ENCODE results near the gene HSPA1L. TPM values are rescaled to one million over a fixed set of nuclear protein-coding genes. Genes with fewer than 3 reads are reported as not detected.

HSPA1L gene
- total RNA-seq, 1 donor from 2014 or later: 1.8 TPM

DNA sequence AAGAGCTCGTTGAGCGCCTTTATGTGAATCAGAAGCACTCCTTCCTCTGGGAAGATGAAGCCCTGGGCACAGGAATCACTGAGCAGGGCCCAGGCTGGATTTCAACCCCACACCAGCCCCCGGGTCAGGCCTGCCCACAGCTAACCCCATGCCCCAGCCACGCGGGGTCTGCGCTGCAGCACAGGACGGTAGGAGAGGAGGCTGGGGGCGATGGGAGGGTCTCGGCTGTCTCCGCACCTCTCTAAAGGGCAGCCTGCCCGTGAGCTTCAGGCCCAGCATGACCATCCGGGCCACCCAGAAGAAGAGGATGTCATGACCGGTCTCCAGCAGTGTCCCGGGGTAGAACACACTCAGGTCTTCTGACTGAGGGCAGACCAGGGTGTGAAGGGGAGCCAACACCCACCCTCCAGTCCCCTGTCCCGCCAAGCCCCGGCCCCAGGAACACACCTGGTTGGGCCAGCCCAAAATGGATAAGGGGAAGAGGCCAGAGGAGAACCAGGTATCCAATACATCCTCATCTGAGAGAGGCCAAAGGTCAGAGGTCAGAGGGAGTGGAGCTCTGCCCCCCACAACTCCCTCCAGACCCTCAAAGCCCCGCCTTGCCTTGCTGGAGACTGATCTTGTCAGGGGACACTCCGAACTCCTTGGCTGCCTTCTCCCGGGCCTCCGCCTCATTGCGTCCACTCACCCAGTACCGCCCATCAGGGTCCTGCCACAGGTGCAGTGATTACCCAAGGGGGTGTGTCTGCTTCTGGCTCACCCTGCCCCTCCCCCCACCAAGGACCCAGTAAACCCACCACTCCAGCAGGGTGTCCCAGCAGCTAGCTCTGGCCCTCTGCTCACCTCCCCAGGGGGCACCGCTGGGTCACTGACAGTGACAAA, 33.6 kb downstream of the HSPA1L start:
- no peak for DNase-seq

DNA sequence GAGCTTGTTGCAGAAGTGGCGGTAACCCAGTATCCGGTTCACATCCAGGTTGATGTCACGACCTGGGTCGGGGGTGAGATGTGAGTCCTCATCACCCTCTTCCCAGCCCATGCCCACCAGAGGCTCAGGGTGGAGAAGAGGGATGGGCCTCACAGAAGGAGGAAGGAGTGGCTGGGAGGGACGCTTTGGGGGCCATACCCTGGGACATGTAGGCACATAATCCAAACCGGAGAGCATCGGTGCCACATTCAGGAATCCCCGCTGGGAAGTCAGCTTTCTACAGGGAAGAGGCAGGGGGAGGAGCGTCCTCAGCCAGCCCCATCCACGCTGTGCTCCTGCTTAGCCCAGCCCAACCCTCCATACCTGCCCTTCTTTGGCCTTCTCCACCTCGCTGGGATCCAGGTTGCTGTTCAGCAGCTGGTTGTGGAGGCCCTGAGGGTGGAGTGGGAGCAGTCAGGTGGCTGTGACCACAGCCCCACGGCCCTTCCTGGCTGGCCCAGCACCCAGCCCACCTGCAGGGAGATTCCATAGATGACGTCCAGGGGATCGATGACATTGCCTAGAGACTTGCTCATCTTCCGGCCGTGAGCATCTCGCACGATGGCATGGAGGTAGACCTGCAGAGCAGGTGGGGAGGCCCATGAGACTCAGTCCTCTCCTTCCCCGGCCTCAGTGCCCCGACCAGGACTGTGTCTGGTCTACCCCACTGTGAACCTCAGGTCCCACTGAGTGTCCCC, 34.4 kb downstream of the HSPA1L start:
- DNase-seq: no peak

DNA sequence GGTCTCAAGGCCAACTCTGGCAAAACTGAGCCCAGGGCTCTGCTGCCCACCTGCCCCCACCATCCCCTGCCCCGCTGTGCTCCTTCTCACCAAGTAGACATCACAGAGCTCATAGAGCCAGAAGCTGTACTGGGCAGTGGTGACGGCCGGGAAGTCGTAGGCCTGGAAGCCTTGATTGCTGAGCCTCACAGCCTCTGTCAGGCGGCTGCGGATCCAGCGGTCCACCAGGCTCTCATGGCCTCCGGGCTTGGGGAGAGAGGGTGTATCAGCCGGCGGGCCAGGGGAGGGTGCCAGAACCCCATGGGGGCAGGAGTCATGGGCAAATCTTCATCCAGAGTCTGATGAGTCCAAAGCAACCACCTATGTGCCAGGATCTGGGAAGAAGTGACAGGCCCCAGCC, 35.2 kb downstream of the HSPA1L start:
- no peak for DNase-seq

DNA sequence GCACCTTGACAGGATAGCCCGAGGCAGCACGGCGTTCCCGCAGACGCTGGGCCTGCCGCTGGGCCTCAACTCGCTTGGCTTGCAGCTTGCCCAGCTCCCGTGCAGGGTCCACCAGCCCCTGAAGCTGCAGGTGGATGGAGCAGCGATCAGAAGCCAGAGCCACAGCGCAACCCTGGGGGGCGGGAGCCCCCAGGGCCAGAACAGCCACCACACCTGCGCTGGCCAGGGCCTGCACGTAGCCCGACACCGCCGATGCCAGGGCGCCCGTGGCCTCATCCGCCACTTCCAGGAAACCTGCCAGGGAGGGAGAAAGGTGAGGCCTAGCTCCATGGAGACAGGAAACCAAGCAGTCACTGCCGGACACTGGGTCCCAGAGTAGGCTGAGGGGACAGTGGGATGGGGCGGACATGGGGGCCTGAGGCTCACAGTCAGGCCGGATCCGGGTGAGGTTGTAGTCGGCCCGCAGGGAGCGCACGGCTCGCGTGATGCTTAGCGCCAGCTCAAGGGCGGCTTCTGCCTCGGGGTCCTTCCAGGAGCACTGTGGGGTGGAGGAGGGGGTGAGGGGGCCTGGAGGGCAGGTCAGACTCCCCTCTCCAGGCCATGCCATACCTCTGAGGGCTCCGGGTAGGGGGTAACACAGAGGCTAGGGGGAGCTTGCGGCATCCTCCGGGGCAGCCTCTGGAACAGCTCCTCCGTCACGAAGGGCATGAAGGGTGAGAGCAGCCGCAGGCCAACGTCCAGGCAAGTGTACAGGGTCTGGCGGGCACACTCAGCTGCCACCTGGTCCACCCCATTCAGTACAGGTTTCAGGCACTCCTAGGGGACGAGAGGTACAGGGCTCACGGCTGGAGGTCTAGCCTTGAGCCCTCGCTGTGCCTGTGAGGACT, 35.8 kb downstream of the HSPA1L start:
- DNase-seq: no peak

DNA sequence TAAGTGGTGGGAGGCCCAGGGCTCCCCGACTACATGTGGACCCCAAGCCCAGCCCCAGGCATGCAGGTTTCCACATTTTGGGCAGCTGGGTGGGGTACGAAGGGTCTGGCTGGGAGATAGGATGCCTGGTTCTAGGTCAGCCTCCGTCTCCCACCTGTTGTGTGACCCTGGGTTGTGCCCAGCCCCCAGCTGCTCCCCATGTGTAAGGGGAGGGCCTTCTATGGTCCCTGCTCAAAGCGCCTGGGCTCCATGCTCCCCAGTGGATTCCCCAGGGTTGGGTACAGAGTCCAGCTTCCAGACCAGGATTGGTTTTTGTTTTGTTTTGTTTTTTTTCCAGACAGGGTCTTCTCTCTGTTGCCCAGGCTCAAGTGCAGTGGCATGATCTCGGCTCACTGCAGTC, 36.9 kb downstream of the HSPA1L start:
- no peak for DNase-seq

DNA sequence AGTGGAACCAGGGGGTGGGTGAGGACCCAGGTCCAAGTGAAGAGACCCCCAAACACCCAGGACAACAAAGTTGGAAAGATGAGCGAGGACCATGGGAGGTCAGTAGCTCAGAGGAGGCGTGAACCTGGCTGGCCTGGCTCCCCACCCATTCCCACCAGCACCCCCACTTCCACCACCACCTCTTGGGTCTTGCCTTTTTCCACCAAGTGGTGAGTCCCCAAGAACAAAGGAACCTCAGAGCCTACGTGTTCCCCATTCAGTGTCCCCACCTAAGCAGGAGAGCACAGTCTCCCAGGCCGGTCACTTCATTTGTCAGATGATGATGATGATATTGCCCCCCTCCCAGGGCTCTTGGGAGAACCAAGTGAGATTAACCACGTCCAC, 37.4 kb downstream of the HSPA1L start:
- DNase-seq: no peak

DNA sequence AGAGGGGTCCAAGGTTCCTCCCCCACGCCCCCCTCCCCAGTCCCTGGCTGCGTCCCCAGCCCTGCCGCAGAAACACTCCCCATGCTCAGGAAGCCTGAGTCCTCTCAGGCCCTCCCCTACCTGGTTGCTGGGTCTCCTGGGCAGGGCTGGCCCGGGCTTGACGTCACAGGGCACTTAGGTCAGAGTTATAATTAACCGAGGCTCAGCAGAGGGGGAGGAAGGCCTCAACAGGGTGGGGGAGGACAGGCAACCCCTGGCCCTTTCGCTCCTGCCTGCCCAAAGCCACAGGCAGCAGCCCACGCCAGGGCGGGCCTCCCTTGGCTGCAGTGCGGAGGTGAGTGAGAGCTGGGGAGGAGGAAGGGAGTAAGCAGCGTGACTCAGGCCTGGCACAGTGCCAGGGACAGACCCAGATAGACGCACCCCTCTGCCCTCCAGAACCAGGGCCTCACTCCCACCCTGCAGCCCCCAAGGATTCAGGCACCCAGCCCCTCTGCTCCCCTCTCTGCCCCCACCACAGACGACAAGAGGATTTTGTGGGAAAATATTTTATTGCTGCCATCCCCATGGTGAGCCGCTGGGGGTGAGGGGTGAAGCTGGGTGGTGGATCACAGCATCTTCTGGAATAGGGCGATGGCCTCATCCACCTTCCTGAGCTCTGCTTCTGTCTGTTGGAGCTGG, 38.0 kb downstream of the HSPA1L start, which contains the start of gene VWA7:
Gene VWA7, minus strand, starts transcription at position 340 of the 678 bp plus-strand sequence. CDS start 549 bp downstream, outside the sequence.
- DNase-seq: no peak

DNA sequence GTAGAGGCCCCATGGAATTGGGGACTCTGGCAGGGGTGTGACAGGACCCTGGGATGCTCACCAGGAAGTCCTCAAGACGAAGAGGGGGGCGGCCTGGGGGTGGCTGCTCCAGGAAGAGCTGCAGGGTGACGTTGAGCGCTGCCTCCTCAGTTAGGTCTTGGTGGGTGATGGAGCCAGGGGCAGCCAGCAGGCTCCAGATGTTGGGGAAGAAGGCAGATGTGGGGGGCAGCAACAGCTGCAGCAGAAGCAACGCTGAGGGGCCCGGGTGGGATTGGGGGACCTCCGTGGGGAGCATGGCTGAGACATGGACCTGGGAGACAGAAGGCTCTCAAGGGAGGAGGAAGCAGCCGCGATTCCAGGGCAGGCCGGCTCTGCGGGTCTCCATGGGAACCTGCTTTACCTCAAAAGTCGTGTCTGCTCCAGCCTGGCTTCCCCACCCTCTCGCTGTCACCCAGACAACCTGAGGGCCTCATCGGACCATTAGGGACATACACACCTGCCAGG, 38.5 kb downstream of the HSPA1L start:
- no peak for DNase-seq

DNA sequence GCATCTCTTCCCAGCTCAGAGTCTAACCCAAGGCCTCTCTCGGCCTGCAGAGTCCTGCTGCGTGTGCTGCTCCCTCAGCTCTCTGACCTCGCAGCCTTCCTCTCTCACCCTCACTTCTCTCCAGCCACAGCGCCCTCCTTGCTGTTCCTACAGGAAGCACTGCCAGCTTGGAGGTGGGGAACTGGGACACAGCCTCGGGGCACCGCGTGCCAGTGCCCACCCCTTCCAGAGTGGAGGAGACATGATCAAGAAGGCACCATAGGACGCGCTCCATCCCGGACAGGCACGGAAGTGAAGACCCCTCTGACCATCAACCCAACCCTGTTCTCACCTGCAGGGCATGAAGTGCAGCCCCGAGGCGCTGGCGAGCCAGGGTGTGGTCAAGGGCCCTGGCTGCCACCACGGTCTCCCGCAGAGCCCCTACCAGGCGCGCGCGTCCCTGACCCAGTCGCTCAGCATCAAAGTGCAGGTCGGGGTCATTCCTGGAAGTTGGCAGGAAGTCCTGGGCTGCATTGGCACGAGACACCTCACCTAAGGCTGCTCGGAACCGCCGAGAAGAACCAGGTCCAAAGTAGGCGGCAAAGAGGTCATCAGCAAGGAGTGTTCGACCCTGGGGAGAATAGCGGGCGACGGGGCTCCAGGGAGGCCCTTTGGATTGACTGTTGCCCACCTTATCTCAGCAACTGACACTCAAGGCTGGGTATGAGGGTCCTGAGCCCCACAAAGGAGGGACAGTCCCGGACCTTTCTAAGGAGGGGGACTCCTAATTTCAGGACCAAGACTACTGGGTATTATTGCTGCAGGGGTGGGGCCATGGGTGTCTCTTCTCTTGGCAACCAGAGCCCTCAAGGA, 39.2 kb downstream of the HSPA1L start:
- DNase-seq: no peak

DNA sequence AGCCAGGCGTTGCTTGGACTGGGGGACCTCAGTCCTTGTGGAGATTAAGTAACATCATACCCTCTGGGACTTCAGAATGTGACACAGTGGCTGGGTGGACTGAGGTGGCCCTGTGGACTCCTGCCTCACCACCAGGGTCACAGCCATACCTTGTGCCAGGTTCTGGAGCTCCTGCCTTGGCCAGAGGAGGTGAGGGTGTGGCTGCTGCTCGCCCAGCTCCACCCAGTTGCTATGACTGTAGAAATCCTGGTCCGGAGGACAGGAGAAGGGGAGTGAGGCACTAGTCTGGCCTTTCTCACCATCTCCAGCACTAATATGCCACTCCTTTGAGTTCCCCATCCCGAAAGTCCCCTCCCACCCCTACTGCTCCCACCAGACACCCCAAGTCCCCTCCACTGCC, 39.9 kb downstream of the HSPA1L start:
- DNase-seq: no peak

DNA sequence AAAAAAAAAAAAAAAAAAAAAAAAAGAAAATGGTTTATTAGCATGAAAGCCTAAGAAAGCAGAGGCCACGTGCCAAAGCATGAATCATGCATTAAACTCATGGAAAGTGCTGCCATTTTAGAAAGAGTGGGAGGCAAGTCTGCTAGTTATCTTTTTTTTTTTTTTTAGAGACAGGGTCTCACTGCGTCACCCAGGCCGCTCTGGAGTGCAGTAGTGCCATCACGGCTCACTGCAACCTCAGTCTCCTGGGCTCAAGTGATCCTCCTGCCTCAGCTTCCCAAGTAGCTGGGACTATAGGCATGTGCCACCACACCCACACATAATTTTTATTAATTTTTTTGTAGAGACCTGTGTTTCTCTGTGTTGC, 43.1 kb downstream of the HSPA1L start:
- DNase-seq: no peak

DNA sequence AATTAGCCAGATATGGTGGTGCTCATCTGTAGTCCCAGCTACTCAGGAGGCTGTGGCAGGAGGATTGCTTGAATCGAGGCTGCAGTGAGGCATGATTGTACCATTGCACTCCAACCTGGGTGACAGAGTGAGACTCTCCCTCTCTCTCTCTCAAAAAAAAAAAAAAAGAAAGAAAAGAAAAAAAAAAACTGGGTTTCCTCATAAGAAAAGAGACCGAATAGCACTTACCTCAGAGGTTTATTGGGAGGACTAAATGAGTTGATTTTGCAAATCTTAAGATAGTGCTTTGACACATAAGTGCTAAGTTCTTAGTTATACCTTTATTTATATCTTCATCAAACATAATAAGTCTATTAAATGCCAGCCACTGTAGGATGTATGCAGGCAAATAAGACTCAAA, 44.2 kb downstream of the HSPA1L start:
- no peak for DNase-seq

DNA sequence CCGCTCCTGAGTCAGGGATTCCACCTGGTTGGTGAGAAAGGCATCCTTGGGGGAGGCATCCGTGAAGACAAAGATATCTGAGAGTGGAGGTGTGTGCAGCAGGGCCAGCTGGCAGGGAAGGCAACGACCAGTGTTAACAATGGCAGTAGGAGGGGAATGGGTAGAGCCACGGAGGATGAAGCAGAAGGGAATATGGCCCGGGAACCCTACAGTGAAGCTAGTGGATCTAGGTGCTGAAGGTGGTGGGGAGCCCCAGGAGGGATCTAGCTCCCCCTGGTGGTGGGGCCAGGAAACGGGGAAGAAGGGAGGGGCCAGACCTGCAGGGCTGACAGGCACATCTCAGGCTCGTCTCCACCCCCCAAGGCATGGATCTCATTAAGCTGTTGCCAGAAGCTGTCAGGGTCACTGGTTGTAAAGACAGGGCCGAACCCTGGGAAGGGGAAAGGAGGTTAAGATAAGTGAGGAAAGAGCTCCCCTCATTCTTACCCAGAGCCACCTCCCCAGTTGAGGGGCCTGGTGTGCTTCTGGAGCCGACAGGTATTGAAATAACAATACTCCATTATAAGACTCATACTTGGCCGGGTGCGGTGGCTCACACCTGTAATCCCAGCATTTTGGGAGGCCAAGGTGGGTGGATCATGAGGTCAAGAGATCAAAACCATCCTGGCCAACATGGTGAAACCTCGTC, 45.3 kb downstream of the HSPA1L start:
- DNase-seq: no peak

DNA sequence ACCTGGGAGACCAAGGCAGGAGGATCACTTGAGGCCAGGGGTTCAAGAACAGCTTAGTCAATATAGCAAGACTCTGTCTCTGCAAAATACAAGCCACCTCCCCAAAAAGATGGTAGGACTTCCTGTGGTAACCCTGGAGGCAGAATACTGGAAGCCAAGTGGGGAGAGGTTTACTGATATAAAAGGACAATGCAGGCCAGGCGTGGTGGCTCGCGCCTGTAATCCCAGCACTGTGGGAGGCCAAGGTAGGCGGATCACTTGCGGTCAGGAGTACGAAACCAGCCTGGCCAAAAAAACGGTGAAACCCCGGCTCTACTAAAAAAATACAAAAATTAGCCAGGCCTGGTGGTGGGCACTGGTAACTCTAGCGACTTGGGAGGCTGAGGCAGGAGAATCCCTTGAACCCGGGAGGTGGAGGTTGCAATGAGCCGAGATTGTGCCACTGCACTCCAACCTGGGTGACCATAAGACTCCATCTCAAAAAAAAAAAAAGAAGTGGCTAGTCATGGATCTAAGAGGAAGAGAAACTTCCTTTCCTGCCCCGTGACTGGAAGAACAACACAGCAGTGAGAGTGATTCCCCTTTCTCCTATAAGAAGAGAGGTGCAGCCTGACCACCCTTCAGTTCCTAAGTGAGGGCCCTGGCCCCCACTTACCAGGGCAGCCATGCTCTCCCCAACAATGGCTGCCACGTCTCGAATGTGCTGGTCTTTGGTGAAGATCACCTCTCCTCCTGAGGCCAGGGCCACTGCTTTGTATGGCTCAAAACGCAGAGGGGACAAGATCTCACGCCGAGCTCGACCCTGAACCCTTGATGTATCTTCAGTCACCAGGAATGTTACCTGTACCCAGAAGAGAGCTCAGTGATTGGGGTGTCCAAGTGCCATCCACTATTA, 46.5 kb downstream of the HSPA1L start:
- no peak for DNase-seq

DNA sequence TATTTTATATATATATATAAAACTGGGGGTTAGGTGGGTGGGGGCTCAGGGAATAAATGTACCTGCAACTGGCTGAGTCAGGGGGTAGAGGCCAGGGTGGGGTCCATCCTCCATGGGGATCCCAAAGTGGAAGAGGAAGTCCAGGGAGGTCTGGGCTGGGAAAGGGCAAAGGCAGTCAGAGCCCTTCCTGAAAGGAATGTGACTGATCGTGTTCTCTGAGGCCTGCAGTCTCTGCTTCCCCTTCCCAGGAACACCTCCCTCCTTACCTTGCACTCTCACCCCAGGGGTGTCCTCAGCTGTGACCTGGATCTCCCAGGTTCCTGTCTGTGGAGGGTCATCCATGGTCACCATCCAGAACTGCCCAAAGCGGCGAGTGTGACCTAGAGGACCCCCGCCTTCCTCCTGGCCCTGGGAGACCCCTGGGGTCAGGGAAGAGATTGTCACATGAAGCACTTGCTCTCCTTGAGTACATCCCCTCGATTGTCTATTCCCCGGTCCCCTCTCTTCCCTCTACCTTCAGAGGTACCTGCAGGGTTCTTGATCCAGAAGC, 47.9 kb downstream of the HSPA1L start:
- no peak for DNase-seq

DNA sequence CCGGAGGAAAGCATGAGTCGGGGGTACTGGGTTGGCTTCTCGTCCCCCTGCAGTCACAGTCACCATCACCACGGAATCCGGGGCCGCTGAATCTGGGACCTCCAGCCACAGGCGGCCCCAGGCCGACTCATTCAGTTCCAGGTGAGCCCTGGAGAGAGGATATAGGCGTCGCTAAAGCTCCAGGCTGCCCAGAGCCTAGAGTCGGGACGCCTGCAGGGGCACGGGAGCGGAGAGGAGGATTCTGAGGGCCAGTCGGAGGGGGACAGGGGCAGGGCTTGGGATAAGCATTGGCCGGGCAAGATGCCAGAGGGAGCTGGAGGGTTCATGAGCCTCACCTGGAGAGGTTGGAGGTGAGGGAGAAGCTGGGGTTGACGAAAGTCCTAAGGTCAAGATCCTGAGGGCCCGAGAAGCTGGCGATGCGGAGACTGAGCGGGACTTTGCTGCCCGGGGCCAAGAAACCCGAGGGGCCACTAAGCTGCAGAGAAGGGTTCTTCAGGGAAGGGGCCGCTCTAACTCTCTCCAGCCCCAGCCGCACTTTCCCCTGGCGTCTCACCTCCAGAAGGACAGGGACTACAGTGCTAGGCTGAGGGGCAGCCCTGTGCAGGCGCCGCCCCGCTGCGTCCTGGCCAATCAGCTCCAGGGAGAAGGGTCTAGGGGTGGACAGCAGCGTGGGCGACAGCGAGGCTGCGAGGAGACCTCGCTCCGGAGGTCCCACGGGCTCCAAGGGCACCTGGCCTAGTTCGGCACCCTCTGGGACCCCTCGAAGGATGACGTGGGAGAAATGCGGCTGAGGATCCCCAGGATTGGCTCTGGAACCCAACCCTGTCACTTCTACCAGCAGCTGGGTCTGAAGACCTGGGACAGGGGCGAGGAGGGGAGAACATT, 48.9 kb downstream of the HSPA1L start:
- no peak for DNase-seq

DNA sequence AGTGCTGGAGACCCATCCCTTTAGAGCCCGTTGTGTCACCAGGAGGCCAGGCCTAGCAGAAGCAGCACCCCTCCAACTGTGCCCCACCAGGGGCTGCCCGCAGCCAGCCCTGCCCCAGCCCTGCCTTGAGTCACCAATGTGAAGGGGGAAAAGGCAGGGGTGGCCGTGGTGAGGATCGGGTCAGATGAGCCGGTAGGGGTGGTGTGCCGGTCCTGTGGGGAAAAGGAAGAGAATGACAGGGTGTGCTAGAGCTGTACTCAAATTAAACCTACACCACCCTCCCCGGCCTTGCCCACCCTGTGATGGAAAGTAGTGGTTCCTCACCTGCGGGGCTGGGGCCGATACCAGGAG, 49.5 kb downstream of the HSPA1L start:
- DNase-seq: no peak

DNA sequence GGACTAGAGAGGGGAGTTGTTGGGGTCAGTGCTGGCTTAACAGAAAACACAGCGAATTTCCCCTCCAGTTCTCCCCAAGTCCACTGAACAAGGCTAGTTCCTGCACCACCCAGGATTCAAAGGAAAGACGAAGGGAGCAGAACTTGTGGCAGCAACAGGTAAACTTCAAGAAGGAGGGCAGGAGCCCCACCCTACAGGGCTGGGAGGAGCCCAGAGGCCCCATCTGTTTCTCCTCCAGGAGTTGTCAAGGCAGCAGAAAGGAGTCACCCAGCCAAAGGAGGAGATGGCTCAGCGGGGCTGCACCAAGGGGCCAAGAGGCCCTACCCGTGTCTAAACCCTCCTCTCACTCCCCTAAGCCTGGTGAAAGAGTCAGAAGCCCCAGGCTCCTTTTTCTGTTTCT, 50.9 kb downstream of the HSPA1L start:
- no peak for DNase-seq
